Eye (tissue), 1 donor: ENCODE data around the gene APC2.
"Not testable (repeated sequence)": the region's sequence is repeated elsewhere in the genome, so short reads cannot be mapped to it uniquely, and the experiment has no call there.

Experiments
- DNase-seq: peaks from one replicate; pipeline ENCODE4 v3.0.0-alpha.2; 2015

APC2 gene

DNA sequence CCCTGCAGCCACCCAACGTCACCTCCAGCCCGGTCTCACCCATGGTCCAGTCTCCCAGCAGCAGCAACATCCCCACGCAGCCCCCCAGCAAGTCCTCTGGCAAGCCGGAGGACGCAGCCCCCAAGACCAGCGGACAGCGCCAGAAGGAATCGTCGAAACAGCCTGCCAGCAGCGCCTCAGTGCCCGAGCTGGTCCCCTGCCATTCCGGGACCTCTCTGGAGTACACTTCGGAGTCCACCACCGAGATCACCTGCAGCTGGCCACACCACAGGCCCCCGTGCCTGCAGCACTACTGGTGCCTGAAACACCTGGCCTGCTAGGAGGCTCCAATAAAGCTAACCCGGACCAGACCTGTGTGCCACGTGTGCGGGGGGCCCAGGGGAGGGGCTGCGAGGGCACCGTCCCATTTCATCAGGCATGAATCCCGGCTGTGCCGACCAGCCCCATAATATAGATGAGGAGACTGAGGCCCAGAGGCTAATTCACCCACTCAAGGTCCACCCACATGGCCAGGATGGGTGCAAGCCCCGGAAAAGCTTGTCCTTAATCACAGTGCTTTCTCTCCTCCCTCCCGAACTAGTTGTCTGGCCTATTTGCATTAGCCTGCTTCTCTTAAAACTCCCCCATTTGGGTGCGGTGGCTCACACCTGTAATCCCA, 47.8 kb downstream of the APC2 start:
- DNase-seq = no peak

DNA sequence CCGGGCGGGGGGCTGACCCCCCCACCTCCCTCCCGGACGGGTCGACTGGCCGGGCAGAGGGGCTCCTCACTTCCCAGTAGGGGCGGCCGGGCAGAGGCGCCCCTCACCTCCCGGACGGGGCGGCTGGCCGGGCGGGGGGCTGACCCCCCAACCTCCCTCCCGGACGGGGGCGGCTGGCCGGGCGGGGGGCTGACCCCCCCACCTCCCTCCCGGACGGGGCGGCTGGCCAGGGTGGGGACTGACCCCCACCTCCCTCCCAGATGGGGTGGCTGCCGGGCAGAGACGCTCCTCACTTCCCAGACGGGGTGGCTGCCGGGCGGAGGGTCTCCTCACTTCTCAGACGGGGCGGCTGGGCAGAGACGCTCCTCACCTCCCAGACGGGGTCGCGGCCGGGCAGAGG, 49.3 kb downstream of the APC2 start:
- DNase-seq = not testable (repeated sequence)

DNA sequence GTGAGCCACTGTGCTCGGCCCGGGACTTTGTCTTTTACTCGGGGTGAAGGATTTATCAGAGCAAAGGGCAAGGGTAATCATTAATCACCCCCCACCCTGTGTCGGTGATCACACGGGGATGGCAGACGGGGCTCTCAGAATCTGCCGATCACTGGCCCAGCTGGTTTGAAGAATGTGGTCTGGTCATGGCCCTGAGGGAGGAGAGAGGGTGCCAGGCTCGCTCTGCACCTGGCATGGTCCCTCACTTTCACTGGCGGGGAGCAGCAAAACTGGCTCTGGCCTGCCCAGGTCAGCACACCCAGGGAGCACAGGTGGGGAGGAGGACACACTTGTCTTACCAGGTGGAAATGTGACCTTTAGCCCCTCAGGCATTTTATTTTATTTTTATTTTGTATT, 51.3 kb downstream of the APC2 start:
- DNase-seq = no peak

DNA sequence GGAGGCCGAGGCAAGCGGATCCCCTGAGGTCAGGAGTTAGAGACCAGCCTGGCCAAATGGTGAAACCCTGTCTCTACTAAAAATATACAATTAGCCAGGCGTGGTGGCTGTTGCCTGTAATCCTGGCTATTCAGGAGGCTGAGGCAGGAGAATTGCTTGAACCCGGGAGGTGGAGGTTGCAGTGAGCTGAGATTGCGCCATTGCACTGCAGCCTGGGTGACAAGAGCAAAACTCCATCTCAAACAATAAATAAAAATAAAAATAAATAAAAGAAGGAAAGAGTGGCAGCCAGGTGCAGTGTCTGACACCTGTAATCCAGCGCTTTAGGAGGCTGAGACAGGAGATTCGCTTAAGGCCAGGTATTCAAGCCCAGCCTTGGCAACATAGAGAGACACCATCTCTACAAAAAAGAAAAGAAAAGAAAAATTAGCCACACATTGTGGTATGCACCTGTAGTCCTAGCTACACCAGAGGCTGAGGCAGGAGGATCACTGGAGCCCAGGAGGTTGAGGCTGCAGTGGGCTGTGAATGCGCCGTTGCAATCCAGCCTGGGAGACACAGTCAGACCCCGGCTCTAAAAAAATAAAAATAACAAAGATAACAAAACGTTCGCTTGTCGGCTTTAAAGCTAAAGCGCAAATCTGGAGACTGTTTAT, 52.6 kb downstream of the APC2 start:
- no peak for DNase-seq

DNA sequence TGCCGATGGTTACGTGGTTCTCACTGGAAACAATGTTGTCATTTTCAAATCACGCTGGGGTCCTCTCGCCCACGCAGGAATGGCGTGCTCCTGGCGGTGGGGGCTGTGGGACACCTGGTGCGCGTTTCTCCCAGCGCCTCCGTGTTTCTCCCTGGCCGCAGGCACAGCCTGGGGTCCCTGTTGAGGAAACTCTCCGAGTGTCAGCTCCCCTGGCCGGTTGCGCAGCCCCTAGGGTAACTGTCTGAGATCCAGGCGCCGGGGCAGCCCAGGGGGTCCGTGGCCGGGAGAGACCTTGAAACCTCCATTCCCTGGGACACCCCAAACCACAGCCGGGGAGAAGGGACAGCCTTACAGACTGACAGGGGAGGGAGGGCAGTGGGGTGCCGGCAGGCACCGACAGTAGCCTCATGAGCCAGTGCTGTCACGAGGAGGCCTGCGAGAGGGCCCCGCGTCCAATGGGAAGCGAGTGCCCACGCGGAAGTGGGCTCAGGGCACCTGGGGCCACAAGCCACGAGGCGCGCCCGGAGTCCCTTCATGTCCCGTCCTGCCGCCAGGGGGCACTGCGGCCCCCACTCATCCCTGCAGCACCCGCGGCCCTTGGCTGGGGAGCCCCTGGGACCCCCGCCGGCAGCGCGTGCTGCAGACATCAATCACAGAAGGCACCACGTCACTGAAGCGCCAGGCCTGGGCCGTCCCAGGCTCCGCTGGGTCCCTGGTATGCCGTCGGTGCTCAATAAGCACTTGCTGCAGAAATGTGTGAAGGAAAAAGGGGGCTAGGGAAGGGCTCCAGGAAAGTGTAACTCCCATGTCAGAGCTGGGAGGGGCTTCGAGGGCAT, 53.4 kb downstream of the APC2 start:
- peak; percentile 78 for DNase-seq

DNA sequence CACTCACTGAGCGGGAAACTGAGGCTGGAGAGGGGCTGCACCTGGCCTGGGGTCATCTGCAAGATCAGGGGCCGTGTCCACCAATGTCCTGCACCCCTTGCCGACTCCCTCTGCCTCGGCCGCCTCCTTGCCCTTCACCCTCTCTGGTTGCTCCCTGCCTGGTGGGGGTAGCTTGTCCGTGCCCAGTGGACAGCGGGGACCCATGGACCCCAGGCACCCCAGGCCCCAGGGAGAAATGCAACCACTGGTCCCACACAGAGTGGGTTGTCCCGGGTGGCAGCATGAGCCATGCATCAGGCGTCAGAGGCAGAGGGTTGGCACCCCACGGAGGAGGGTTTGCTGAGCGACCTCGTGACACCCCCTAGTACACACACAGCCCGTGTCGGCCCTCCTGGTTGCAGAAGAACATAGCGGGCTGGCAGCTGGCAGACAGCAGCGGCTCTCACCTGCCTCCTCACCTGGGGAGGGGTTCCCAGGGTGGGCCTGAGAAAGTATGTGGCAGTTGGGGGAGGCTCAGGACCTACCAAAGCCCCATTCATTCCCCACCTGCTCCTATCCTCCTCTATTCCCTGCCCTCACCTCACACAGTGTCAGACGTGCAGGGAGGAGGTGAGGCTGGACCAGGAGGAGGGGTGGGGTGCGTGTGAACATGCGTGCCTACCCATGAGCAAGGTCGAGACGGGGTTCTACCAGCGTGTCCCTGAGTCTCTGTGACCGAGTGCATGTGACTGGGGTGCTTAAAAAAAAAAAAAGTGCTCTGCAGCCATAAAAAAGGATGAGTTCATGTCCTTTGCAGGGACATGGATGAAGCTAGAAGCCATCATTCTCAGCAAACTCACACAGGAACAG, 54.2 kb downstream of the APC2 start:
- DNase-seq = no peak

DNA sequence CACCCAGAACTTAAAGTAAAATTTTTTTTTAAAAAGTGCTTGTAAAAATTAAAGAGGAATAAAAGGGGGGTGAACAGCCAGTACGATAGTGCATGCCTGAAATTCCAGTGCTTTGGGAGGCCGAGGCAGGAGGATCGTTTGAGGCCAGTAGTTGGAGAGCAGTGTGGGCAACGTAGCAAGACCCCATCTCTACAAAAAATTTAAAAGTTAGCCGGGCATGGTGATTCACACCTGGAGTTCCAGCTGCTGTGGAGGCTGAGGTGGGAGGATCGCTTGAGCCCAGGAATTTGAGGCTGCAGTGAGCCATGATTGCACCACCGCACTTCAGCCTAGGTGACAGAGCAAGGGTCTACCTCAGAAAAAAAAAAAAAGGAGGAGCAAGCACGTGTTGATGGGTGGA, 55.1 kb downstream of the APC2 start:
- no peak for DNase-seq

DNA sequence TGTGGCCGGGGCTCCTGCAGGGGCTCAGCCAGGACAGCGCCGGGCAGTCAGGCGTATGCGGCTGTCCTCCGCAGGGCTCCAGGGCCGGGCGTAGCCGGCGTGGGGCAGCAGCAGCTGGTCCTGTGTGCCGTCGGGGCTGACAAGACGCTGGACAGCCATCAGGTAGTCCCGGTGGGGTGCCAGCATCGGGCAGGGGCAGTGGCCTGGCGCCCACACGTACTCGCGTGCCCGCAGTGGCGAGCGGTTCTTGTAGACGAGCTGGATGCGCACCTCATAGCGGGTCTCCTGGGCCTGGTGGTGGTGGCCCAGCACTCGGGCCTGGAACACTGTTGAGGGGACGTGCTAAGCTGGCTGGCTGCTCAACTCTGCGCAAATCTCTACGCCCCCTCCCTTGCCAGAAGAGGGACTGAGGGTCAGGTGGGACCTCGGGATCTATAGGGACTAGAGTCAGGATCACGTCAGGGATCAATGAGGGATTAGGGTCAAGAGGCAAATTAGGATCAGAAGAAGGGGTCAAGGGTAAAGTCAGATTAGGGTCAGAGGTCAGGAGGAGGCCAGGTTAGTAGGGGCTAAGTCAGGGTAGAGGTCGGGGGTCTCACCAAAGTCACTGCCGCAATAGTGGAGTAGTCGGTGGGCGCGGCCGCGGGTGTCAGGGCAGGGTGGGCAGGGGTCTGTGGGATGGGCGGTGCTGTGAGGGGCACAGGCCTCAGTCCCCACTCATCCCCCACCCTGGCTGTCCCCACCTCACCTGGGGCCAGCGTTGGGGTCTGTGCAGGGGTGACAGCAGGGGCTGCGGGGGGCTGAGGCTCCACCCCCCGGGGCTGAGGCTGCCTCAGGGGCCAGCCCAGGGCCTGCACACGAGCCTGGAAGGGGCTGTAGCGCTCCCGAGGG, 56.3 kb downstream of the APC2 start:
- no peak for DNase-seq

DNA sequence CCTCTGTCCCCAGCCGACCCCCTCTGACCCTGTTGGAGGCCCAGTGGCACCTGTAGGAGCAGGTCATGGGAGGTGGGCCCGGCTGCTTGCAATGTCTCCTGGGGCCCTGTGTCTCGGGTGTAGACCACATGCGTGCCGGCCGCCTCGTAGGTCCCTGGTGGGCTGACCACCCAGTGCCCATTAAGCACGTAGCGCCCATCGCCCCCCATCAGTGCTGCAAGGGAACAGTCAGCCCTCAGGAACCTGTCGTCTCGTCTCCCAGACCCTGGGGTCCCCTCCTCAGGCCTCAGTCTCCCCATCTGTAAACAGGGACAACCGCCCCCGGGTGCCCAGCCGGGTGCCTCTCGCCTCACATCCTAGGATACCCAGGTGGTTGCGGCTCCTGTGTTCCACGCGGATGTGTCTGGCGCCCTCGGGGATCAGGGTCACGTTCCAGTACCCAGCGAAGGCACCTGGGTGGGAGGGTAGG, 57.3 kb downstream of the APC2 start:
- DNase-seq = no peak

DNA sequence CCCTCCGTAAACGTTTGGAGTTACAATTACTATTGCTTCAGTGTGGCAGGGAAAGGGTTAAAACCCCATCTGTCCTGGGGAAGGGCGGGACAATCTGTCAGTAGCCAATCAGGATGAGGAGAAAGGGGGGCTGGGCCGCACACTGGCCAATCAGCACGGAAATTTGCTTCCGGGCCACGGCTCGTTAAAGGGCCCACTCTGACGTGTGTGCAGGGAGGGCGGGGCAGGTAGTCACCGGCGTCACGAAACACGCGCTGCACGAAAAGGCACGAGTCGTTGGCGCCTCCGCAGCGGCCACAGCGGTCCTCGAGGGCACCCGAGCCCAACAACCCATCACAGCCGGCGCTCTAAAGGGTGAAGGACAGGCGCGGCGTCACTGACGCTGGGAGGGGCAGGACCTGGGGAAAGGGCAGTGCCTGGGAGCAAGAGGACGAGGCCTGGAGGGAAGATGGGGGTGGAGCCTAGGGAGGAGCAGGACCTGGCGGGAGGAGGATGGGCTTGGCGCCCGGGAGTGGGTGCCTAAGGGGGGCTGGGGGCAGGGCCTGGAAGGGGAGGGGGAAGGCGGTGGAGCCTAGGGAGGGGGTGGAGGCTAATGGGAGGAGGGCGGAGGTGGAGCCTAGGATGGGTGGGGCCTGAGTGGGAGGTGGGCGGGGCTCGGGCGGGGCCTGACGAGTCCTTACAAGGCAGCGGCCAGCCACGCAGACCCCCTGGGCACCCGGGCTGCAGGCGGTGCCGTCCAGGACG, 58.0 kb downstream of the APC2 start:
- peak; percentile 99 for DNase-seq

DNA sequence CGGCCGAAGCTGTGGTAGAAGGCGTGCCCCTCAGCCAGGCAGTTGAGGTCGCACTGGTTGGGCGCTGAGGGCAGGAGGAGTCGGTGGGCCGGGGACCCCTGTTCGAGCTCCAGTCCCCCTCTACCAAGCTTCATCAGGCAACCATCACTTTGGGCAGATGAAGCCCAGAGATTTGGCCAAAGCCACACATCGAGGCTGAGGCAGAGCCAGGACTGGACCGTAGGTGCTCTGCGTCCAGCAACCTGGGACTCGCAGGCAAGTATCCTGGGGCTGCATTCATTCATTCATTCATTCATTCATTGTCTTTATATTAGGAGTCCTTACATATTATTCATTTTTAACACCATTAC, 58.6 kb downstream of the APC2 start:
- DNase-seq = no peak

DNA sequence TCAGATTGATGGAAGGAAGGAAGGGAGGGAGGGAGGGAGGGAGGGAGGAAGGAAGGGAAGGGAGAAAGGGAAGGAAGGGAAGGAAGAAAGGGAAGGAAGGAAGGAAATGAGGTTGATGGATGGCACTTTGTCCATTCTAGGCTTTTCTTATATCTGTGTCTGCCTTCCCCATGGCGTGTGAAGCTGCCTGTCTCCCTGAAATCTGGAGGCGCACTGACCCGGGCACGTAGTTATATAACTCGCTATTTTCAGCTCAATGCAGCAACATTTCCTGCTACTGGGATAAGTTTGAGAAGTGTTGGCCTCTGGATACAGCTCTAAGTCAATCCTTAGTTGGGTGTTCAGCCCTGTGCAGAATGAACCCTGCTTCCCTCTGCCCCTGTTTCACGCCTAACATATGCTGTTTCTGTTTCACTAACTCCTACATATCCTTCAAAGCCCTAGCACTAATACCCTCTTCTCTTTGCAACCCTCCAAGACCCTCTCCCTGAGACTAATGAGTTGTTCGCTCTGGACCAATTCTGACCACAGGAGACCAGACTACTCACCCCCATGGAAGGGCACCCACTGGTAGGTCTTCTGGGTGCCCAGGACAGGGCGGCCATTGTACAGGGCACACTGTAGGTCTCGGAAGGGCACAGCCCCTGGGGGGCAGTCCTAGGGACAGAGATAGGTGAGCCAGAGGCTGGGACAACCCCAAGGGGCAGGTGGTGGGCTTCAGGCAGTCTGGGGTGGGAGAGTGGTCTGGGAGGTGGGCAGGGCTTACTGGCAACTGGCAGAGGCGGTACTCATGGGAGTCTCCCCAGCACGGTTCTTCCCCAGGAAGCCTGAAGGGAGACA, 59.9 kb downstream of the APC2 start:
- DNase-seq = no peak

DNA sequence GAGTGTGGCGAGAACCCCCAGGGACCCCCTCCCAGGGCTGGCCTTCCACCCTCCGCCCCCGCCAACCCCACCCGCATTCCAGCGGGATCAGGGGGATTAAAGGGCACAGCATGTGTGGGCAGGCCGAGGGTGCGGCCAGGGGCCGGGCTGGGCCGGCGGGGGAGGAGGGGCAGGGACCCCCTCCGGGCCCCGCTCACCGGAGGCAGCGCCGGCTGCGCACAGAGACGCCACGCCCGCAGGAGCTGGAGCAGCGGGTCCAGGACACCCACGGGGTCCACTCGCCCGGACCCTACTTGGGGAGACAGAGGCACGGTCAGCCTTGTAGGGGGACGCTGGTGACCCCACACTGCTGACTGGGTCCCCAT, 60.5 kb downstream of the APC2 start:
- no peak for DNase-seq

DNA sequence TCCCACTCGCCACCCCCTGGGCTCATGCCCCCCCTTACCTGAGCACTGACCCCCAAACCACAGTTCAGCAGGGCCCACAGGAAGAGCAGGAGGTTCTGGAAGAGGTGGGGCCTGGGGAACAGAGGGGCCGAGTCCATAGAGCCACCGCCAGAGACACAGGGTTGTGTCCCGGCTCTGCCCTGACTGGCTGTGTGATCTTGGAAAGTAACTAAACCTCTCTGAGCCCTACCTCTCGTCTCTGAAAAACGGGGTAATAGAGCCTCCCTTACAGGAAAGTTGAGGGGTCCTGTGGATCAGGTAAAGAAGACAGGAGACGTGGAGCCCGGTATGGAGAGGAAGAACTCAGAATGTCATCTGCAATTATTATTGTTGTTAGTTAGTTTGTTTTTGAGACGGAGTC, 60.9 kb downstream of the APC2 start:
- no peak for DNase-seq

DNA sequence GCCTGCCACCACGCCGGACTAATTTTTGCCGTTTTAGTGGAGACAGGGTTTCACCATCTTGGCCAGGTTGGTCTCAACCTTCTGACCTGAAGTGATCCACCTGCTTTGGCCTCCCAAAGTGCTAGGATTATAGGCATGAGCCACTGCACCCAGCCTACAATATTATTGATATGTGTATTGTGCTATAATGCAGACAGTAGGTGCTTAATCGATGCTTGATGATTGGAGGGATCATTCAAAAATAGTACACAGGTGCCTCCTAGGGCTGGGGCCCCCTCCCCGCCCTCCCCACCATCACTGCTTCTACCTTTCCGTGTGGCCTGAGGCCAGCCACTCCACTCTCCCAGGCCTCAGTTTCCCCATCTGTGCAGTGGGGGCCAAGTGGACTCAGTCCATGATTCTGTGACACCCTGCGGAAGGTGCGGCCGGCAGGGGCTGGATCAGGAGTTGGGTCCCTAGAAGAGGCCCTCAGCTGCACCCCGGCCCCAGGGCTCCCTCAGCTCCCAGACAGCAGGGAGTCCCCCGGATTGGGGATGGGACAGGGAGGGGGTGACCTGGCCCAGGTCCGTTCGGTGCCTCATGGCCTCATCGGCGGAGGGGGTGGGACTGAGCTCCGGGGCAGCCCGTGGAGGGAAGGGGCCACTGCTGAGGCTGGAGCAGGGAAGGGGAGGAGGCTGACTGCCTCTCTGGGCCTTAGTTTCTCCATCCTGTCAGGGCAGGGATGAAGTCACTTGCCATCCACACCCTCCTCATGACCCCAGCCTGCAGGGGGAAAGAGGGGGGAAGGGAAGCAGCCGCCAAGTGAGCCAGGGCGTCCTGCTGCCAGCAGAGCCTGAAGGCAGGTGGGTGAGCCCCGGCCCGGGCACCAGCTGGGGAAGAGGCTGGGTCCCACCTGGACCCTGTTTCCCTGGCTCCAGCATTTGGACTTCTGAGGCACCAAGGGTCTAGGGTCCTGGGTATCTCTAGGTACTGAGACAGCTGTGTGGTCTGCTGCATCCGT, 61.7 kb downstream of the APC2 start:
- no peak for DNase-seq

DNA sequence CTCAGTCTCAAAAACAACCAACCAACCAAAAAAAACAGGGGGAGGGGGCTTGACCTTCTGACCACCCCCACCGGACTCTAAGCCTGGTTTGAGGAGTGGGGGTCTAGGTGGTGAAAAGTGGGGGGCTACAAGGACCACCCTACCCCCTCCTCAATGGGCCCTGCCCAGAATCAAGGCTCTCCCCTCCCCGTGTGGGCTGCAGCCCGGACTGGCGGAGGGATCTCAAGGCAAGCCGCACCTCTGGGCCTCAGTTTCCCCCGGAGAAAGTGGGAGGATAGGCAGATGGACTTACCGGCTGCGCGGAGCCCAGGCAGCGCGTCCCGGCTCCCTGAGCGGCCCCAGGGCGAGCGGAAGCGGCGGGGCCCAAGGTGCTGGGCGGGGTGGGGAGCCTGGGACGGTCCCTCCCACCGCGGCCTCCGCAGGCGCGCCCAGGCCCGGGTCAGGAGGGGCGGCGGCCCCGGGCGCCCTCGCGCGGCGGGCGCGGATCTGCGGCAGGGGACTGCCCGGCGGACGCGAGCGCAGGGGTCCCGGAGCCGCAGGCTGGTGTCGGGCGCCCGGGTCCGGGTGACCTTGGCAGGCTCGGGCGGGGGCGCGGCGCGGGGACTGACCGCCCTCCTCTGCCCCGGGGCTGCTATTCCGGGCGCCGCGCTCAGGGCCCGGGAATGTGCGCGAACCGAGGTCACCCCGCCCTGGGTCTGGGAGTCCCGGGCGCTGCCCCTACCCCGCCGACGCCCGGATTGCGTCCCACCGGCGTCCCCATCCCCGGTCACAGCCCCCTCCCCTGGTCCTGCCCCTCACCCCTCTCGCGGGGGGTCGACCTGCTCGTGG, 63.0 kb downstream of the APC2 start, which contains the start of gene ADAMTSL5:
Gene ADAMTSL5, minus strand, starts transcription at position 349 of the 828 bp plus-strand sequence. CDS start 2,076 bp downstream, outside the sequence.
- peak; percentile 54 for DNase-seq

DNA sequence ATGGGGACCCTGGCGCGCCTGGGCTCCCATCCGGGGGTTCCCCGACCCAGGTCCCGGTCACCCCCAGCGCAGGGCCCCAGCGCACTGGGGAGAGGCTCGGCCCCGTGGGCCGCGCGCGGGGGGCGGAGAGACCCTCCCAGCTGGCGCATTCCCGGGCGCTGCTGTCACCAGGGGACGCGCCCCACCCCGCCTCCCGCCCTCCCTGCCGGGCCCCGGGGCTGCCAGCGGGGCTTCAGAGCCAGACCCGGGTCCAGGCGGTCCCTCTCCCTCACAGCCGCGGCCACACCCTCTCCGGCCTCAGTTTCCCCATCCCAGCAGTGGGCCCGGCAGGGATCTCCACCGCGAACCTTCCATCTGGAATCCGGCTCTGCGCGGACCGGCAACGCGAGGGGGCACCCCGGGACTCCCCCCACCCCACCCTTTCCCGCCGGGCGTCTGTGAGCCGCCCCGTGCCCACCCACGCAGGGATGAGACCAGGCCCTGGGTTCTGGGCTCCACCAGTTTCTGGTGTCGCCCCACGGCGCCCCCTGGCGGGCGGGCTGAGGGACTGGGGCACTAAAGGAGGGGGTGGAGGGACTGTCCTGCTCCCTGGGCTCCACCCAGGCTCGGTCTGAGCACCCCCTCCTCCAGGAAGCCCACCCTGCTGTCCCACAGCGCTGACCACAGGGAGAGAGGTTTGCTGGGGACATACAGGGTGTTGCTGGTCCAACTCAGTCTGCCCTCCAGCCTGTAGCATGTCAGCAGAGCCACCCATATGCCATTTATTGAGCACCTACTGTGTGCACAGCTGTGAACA, 63.8 kb downstream of the APC2 start:
- DNase-seq = no peak
